ENCODE results near the gene PIMREG.
"Not testable (repeated sequence)": the region's sequence is repeated elsewhere in the genome, so short reads cannot be mapped to it uniquely, and the experiment has no call there.

PIMREG gene

DNA sequence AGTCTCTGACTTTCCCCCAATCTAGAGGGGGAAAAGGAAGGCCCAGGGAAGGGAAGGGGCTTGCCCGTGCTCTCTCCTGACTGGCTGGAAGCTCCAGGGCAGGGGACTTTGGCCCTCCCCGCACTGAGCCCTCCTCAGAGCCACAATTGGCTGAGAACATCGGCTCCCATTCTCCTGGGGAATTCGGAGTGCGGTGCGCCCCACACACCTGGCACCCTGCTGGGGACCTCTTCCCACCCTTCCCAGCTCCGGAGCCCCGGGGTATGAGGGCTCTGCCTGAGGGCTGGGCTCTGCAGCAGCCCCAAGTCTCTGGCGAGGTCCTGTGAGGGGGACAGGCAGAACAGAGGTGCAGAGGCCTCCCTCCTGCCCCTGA, 36.0 kb downstream of the PIMREG start:
- DNase-seq = no peak

DNA sequence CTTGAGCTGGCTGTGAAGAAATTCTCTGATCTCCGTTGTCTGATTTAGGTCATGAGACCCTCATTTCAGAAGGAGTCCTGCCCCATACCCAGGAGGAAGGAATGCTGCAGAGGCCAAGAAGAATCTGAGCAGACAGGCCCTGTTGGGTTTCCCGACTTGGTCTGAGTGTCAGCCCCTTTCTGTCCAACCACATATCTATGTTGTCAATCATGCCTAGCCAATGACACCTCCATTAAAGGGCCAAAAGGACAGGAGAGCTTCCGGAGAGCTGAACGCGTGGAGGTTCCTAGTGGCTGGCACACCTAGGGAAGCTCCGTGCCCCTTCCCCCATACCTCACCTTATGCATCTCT, 37.8 kb downstream of the PIMREG start:
- DNase-seq = no peak

DNA sequence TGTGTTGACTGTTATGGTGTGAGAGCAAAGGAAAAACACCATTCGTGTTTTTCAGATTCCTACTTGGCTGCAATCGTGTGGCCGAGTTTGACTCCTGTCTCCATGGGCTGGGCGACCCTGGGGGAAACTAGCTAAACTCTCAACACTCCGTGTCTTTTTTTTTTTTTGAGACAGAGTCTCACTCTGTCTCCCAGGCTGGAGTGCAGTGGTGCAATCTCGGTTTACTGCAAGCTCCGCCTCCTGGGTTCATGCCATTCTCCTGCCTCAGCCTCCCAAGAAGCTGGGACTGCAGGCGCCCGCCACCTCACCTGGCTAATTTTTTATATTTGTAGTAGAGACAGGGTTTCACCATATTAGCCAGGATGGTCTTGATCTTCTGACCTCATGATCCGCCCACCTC, 38.5 kb downstream of the PIMREG start:
- DNase-seq = not testable (repeated sequence)

DNA sequence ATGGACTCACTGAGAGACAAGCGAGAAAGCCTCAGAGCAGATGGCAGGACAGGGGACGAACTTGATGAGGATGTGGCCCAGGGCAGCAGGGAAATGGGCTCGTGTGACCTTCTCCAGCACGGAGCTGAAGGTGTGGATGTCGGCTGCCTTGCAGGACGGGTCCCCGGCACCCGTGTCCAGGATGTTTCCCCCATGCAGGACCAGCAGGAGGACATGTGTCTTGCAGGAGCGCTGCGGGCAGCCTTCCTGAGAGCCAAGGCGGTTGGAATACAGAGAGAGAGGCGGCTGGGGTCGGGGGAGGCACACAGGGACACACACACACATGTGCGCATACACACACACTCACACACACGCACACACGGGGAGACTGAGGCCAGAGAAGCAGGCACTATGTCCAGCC, 39.3 kb downstream of the PIMREG start:
- no peak for DNase-seq

DNA sequence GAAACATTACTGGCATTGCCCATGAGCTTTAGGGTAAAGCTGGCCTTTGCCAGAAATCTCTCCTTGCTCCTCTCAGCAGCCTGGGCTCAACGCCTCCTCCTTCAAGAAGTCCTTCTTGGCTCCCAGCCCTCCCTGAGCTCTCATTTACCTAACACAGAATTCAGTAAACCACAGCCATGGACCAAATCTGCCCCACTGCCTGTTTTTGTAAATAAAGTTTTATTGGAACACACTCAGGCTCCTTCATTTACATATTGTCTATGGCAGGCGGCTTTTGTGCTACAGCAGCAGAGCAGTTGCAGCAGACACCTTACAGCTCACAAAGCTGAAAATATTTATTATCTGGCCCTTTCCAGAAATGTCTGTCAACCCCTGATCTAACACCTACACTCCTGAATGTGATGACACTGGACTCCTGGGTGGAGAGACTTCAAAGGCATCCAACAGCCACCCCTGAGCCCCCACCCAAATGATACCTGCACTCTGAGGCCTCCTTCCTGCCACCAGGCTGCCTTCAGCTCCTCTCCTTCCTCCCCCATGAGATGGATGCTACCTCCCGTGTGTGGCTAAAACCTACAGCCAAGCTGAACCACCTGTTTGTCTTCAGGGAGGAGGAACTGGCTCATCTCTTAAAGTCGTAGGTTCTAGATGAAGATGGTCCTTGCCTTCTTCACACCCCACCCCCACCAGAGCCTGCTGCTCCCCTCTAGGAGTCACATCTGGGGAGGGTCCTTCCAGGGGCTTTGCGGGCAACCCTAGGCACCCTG, 41.6 kb downstream of the PIMREG start:
- DNase-seq = no peak

DNA sequence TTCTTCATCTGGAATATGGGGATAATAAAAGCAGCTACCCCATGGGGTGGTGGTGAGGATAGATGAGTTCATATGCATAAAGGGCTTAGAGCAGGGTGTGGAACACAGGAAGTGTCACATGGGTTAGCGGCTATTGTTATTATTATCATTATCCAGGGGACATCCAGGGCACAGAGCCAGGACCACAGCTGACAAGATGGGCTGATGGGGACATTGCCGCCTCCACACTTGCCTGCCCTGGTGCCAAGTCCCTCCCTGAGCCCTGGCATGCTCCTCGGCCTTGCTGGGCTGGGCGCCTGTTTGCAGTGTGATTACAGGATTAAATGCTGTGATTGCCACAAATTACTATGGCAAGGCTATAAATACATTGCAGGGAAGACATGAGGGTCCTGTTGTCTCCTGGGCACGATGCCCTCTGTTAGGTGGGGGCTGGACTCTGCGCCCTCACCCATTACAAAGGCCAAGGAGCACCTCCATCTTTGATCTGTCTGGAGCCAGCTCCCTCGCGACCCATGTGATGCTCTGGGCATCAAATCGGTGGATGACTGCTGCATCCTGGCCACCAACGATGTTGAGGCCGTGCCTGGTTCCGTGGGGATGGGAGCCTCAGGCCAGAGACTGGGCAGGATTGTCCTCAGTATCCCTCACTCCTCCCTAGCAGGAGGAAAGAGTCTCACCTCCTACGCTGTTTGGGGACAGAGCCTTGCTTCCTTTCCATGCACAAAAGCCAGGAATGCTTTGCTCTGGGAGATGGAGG, 43.2 kb downstream of the PIMREG start:
- DNase-seq = no peak

DNA sequence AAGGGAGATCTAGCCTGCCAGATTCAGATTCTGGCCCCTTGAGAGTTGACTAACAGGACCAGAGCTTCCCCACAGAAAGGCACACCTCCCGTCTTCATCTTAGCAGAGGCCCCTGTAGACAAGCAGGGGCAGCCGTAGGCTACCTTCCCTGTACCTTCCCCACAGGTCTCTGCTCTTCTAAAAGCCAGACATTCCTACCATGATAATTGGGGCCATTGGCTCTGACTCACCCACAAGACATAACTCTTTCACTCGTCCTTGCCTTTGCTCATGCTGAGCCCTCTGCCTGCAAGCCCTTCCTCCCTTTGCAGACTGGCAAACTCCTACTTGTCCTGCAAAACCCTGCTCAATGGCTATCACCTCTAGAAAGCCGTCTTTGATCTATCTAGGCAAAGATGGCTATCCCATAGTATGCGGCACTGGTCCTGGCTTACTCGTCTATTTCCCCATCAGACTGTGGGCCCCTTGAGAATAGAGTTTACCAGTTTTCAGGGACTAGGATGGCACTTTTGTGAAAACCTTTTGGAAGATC, 43.8 kb downstream of the PIMREG start:
- no peak for DNase-seq

DNA sequence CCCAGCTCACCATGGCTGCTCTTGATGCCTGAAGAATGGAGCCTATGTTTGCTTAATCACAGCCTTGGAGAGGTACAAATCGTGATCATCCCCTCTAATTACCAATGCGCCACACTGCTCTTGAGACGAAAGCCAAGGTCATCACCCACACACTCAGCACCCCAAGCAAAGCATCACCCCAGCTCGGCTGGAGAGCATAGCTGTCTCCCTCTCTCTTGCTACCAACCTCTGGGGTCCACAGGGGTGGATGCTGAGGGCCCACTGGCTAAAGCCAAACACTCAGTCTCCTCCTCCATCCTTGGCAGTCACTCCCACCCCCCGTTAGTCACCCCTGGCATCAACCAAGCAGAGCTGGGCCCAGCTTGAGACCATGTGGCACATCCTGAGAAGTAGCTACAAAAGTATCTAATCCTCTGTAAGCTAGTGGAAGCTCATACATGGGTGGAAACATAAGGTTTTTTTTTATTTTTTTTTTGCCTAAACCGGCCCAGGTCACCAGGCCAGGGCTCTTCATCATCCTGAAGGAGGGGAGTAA, 44.8 kb downstream of the PIMREG start:
- no peak for DNase-seq

DNA sequence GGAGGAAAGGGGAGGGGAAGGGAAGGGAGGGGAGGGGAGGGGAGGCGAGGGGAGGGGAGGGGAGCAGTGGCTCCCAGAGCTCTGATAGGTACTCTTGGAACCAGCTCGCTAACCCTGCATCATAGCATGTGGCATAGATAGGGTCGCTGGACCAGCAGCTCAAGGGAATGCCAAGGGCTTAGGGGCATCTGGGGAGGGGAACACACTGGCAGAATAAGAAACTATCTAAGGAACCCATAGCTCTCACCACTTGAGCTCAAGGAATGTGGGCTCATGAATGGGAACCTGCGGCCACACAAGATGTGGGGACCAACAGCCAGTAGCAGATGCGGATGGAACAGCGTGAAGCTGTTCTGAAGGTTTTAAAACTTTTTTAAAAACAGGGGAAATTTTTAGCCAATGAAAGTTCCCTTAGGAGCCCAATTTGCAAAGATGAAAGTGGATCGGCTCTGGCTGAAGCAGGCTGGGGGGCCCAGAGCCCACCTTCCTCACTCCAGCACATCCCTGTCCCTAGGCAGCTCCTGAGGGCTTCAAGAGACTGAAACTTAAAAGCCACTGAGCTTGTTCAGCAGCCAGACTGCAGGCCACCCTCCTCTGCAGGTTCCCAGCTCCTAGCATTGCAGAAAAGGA, 46.9 kb downstream of the PIMREG start:
- no peak for DNase-seq

DNA sequence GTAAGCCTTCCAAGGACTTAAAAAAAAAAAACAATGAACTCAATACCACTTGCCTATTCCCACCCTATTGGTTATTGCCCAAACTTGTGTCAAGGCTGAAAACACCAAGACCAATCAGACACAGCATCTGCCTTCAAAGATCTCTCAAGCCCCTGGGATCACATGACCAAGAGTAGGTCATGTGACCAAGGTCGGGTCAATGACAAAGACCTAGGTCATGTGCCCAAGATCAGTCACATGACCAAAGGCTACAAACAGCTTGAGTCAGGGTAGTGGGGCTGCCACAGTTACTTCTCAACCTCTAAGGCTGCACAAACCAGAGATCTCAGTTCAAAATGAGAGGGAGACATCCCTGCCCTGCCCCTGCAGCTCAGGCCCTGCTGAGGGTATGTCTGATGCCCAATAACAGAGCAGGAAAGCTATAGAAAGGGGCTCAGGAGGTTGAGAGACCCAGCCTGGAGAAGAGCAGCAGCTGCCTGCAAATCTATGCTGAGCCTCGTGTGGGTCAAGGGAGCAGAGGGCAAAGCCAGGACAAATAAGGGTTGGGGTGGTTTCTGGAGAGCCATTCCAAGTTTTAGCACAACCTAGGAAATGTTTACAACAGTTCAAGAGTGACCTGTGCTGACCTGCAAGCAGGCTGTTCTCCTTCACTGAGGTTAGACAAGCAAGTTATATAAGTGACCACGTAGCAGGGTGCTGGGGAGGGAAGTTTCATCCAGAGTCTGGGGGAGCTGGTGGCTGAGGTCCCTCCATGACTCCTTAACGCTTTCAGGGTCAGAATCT, 48.8 kb downstream of the PIMREG start:
- DNase-seq = no peak

DNA sequence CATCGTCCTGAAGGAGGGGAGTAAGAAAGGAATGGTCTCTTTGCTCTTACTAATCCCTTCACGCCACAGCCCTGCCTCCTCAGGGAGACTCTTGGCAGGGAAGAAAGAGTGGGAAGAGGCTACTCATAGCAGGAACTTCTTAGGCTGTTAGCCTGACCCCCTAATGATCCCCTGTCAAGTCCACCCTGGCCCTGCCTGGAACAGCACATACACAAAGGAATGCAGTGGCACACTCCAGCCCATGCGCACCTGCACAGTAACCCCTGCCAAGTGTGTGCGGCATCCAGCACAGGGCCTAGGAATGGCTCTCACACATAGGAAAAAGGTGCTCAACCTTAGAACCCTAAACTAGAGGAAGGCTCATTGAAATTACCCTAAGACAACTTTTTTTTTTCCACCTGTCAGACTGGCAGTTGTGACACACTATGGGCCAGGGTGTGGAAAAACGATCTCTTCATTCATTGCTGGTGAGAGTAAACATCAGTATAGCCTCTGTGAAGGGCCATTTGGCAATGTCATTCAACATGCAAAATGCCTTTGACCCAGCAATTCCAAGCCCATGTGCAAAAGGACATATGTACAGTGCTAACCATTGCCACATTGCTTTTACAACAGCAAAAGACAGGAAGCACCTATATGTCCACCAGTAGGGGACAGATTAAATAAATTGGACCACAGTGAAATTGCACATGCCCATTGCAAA, 50.1 kb downstream of the PIMREG start:
- no peak for DNase-seq

DNA sequence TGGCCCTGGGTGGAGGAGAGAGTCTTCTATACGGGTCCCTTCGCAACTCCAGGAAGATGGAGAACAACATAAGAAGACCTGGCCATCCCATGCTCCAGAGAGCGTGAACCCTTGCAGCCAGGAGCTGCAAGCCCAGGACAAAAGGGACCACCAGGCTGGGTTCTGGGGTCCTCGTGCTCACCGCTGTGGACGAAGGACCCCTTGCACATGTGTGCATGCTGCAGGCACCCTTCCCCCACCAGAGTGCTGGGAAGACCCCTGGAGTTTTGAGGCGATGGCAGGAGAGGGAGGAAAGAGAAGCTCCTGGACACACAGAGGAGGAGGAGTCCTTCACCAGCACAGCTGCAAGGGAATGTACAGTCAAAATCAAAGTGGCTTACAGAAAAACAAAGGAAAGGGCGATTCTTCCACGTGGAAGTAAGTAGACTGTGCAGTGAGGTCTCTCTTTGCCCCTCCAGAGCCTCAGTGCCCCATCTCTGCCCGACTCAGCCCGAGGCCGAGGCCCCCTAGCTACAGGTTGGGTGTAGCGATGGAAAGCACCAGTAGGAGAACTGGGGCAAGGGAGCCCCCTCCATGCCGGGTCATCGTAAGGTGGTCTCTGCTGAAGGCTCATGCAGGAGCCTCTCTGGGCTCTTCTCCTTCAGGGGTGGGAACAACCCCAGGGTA, 51.3 kb downstream of the PIMREG start:
- DNase-seq = no peak

DNA sequence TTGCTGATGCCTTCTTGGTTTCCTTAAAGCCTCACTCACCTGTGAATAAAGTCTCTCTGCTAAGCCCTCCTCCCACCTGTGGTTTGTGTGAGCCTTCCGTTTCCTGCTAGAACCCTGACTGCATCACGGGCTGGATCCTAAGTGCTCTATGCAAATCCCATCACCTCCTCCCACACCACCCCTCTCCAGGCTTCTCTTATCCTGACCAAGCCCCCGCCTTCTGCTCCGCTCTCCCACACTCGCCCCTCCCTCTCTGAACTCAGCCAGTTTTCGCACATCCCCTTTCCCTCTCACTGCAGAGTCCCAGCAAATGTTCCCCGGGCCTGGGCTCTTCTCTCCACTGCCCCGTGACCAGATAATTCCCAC, 51.8 kb downstream of the PIMREG start:
- no peak for DNase-seq

DNA sequence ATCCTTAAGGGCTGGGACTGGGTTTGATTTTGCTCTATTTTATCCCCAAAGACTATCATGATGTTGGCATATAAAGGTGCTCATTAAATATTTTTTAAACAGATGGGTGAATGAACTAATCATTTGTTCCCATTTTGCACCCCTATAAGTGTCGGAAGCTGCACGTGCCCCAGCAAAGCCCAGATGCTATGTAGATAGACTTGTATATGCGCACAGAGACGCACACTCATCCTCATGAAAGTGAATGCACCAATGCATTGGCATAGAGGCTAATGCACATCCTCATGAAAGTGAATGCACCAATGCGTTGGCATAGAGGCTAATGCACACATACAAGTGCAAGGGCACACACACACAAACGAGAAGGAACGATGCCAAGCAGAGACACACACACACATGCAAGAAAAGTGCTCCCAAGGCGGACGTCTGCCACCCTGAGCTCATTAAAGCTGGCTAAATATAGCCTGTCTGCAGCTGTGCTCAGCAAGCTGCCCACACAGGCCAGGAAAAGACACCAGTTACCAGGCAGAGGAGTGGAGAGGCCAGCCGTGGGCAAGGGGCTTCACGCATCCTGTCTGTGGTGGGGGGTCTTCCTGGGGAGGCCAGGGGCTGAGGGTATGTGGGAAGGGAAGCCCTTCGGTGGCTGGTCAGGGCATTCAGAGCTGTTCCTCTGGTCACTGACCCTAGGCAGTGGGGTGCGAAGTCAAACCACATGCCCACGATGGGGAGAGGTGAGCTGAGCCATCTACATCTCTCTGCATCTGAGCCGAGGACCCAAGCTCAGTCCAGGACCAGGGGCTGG, 52.6 kb downstream of the PIMREG start:
- DNase-seq = no peak

DNA sequence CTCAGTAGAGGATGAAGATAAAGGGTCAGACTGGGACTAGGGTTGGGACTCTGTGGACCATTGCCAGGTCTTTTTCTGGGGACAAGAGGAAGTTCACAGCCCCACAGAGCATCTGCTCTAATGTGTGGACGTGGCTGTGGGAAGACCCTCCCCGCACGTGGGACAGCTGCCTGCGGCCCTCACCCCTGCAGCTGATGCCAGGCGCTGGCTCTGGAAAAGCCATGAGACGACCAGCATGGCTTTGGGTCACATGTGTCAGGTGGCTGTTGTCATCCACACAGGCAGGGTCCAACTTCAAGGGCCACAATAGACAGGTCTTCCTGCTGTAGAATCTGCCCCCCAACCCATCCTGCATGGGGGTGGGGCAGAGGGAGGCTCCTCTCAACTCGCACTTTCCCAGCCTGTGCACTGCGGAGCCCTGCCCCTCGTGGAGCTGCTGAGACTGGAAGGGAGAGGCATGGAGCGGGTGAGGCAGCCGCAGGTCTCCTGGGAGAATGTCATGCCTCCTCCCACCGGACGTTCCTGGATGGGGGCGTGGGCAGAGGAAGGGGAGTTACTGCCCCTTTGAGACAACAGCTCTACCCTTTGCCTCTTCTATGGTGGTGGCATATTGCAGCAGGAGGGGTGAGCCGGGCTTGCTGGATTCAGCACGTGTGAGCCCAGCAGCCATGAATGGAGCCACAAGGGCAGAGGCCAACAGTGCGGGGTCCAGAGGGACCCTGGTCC, 53.4 kb downstream of the PIMREG start:
- DNase-seq = no peak

DNA sequence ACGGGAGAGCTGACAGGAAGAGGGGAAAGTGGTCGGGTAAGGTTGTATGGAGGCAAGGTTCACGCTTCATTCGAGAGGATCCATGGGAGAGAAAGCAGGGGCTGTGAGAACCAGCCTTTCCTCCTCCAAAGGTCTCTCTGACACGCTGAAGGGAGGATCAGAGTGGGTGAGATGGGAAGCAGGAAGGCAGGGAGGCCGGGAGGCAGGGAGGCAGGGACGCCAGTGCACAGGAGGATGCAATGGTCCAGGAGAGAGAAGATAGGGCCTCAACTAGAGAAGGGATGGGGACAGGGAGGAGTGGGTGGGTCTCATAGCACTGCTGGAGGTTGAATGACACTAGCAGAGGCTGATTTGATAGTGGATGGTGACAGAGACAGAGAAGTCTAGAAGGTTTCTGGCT, 54.1 kb downstream of the PIMREG start:
- no peak for DNase-seq

DNA sequence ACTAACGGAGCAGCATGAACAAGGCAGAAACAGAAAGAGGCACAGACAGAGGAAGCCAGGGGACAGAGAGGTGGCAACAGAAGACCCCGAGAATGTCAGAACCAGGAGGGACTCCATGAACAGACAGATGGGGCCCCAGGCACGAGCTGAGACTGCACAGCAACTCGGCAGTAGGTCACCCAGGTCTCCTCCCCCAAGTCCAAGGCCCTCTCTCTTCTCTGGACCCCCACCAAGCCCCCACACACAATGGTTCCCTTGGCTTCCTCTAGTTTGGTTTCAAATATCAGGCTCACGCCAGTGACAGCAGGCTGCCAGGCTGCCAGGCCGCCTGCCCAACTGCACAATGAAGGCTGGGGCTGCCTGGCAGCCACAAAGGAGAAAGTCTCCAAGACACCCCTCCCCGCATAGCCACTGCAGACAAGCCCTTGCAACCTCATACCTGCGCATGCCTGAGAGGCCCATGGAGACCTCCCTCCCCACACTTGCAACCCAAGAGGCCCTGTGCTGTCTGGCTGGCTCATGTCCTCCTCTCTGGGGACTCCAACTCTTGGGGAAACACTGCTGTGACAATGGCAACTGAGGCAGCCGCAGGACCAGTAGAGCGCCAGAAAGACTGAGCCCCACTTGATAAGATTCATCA, 54.8 kb downstream of the PIMREG start:
- no peak for DNase-seq
